Panc1 (cell line): ENCODE data around the gene FCN1.

ENCODE experiments used
- CTCF ChIP-seq: fragments of 450-650 bp; IDR thresholded peaks from 2 replicates; pipeline ENCODE4 v1.5.1; 2017; ENCODE audit warnings: mild to moderate bottlenecking
- POLR2AphosphoS5 ChIP-seq: IDR thresholded peaks from 2 replicates; pipeline ENCODE4 v1.6.1; 2012; ENCODE audit warnings: mild to moderate bottlenecking, low read depth, low read length, moderate library complexity
- REST ChIP-seq, 2 experiments: IDR thresholded peaks; 2 replicates each; pipeline ENCODE4 v1.6.1; 2011 to 2012; ENCODE audit warnings: low read depth in 2 of 2, control low read depth in 1 of 2, low read length in 1 of 2, mild to moderate bottlenecking in 1 of 2, moderate library complexity in 1 of 2; ENCODE audit not compliant: insufficient read depth in 1 of 2
- SIN3A ChIP-seq: IDR thresholded peaks from 2 replicates; pipeline ENCODE4 v1.6.1; 2012; ENCODE audit warnings: low read depth, mild to moderate bottlenecking, low read length, moderate library complexity, borderline replicate concordance; ENCODE audit not compliant: insufficient read depth

- TF ChIP-seq REST (IDR thresholded peaks at IDR 0.05; ENCODE audit: insufficient read depth in 1 of 2, low read depth in 2 of 2, low read length in 1 of 2) (no peak), CTCF (no peak), SIN3A (no peak), POLR2AphosphoS5 (no peak)
These were observed 20.7 kb downstream of the FCN1 start for GRCh38 chr9:134896834-134897583.
